HL-60/S4 treated with phorbol 12-myristate 13-acetate at 8.2 ng/mL for 4 days and 3 days (cell line): ENCODE results near the gene SLC25A1.

Experiments
- in situ Hi-C: fragments of 300-500 bp; cut with MboI; formaldehyde crosslinking; loops from 2 replicates; pipeline ENCODE4 v1.15.0; 2022; ENCODE audit warnings: low sequenced_read_pairs

SLC25A1 gene

GRCh38 chr22:19143967-19144400, 34.6 kb downstream of the SLC25A1 start:
- in situ Hi-C loops: no loop called here

DNA sequence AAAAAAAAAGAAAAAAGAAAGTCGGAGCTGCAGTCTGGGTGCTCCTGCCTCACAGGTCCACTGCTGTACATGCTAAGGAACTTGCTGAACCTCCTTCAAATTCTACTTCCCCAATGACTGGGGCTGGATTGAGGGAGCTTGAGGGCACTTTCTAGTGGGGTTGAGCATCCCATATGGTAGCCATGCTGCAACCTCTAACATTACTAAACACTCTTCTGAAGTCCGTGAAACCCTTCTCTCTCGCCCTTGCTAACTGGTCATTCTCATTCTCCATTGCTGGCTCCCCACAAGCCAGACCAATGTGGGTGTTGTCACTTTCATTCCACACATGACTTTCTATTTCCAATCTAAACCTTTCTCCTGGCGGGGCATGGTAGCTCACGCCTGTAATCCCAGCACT, 35.3 kb downstream of the SLC25A1 start:
- in situ Hi-C loops: no loop called here

GRCh38 chr22:19142394-19142793, 36.1 kb downstream of the SLC25A1 start:
- in situ Hi-C loops: no loop called here

- in situ Hi-C loops: no loop called here
Observed at GRCh38 chr22:19139974-19140373, 38.6 kb downstream of the SLC25A1 start.

GRCh38 chr22:19139001-19139356, 39.6 kb downstream of the SLC25A1 start:
- in situ Hi-C loops: no loop called here

- in situ Hi-C loops: no loop called here
Observed at GRCh38 chr22:19138217-19139000, 40.1 kb downstream of the SLC25A1 start.

DNA sequence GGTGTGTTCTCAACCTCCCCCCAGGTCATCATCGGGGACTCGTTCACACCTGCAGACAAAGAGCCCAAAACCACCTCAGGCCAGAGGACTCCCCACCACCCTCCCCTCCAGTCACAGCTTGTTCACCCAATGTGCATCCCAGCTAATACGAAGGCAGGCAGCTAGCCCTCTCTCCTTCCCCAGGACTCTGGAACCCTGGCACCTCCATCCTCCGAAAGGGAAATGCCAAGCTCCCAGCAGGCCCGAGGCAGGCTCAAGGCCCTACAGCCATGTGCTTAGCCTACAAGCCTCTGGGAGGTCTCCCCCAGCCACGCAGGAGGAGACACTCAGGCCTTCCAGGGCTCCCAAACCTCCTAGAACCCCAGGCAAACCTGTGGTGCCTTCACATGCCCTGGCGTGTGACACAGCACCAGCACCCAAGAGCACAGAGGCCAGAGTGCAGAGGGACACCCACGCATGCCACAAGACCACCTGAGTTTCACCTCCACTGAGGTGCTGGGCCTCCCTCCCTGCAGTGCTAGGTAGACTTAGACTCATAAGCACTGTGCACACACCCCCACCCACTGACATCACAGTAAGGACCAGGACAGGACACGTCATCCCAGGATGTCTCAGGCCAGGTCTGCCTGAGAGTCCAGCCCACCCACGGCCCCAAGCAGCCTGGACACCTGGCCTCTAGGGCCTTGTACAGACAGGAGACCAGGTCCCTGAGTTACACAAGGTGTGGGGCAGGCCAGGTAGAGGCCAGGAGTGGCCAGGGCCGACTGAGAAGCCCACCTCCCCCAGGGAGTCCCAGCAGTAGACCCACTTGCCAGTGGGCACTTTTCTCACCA, 40.9 kb downstream of the SLC25A1 start:
- in situ Hi-C loops: no loop called here

DNA sequence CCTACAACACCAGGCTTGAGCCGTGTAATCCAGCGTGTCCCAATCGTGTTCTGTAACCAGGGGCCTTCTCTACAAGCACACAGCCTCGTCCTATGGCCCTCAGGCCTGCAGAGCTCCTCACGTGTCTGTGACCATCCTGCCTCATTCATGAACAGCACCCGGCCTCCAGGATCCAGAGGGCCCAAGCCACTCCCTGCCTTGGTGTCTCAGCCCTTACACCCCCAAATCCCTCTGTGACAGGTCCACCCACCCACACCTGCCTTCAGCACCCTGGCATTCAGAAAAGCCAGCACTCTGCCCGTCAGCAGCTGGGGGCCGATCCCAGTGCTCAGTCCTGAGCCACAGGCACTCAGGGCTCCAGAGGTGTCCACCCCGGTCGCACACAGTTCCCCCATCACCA, 41.6 kb downstream of the SLC25A1 start:
- in situ Hi-C loops: no loop called here

DNA sequence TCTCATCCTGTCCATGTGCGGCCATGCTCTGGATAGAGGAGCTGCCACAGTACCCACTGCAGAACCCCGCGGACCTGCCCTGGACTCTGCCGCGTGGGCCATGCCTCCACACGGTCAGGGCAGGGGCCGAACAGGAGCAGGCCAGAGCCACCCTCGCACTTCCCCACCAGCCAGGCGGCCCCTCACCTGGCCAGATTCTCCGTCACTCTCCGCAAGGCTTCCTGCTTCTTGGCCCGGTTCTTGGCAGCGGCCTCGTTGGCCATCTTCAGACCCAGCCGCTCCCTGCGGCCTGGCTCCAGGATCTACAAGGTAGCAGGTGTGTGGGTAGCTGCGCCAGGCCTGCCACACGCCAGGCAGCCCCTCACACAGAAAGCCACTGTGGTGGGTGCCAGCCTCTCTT, 43.7 kb downstream of the SLC25A1 start:
- in situ Hi-C loops: no loop called here

DNA sequence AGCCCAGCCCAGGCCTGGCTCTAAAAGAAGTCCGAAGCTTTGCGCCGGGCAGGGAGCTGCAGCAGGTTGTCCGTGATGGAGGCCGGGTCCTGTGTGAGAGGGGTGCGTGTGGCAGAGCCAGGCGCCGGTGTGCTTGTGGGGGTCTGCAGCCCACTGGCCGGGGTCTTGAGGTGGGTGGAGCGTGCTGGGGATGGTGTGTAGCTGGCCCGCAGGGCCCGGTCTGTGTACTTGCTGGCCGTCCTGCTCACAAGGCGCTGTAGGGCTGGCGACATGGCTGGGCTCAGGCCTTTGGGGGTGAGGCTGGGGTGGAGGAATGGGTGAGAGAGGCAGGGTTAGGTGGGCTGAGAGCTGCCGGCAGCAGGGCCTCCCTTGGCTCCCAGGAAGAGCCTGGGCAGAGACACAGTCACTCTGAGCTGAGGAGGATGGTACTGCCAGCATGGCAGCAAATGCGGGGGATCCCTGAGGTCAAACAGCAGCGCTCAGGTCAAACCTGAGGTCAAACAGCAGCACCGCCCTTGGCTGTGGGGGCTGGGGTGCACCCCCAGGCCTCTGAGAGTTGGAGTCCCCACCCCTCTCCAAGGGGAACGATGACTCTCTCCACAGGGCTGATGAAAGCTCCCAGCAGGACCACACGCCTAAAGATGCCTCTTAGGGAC, 44.2 kb downstream of the SLC25A1 start:
- in situ Hi-C loops: no loop called here

DNA sequence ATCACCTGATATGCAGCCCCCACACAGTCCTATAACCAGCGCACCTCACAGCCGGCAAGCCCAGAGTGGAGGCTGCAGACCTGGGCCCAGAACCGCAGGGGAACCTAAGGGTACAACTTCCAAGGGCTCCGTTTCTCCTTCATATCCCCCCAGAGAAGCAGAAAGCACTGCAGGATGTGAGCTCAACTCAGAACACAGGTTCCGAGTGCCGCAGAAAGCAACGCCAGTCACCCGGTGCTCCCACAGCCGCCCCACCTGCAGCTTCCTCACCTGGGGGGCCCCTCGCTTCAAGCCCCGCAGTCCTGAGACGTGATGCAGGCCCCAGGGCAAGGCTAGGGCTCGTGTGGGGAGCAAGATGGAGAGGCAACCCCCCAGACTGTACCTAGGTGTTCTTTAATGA, 45.0 kb downstream of the SLC25A1 start:
- in situ Hi-C loops: no loop called here

GRCh38 chr22:19132693-19133400, 45.7 kb downstream of the SLC25A1 start:
- in situ Hi-C loops: no loop called here

DNA sequence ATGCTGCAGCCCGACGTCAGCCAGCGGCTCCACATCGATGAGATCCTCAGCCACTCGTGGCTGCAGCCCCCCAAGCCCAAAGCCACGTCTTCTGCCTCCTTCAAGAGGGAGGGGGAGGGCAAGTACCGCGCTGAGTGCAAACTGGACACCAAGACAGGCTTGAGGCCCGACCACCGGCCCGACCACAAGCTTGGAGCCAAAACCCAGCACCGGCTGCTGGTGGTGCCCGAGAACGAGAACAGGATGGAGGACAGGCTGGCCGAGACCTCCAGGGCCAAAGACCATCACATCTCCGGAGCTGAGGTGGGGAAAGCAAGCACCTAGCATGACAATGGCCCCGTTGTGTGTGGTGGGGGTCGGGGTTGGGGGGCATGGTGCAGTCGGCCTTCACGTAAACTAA, 46.4 kb downstream of the SLC25A1 start:
- in situ Hi-C loops: no loop called here

DNA sequence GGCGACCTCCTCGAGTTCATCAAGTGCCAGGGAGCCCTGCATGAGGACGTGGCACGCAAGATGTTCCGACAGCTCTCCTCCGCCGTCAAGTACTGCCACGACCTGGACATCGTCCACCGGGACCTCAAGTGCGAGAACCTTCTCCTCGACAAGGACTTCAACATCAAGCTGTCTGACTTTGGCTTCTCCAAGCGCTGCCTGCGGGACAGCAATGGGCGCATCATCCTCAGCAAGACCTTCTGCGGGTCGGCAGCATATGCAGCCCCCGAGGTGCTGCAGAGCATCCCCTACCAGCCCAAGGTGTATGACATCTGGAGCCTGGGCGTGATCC, 46.9 kb downstream of the SLC25A1 start:
- in situ Hi-C loops: no loop called here

- in situ Hi-C loops: no loop called here
Observed at GRCh38 chr22:19130959-19131684, 47.4 kb downstream of the SLC25A1 start, which contains the start of gene TSSK2. TSSK2 (plus strand) TSS chr22:19131308; CDS start chr22:19131400, 92 bp downstream.

DNA sequence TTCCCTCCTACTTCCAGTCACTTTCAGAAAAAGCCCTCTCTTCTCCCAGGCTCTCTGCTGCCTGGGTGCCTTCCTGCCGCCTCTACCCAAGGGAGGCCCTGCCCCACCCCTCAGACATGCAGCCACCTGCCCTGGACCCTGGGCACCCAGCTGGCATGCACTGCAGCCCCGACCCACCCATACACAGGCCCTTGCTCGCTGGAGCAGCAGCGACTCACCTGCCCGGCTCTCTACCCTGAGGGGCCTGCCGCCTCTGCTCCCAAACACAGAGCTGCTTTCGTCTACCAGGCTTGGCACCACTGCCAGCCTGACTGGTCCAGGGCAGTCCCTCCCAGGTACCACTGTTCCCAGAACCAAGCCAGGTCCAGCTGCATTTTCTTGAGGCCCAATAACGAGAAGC, 48.7 kb downstream of the SLC25A1 start:
- in situ Hi-C loops: no loop called here

DNA sequence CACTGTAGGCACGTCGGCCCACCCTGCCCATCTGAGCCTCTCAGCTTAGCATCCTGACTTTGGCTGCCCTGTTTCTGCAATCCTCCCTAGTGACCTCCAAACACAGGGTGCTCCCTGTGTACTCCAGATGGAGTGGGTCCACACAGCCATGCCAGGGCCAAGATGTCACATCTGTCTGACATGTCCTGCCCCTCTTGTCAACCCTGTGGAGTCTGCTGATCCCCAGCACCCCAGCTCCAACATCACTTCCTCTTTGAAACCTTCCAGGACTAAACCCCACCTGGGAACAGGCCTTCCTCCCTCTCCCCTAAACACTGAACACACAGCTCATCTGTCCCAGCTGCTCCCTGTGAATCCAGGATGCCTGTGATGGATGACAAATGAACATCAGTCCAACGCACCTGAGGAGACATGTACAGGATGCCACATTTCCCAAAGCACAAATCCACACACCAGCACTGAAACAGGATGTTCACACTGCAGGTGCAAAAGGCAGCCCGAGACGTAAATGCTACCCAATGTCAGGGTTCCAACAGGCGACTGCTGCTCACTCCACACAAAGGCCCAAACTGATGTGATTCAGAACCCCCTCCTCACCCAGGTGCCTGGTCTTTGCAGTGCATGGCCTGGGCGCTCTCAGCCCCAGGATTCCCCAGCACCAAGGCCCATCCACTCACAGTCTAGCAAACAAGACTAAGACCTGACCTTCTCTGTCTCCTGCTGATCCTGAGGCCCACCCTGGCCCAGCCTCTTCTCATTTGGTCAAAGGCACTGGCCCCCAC, 49.4 kb downstream of the SLC25A1 start:
- in situ Hi-C loops: no loop called here

DNA sequence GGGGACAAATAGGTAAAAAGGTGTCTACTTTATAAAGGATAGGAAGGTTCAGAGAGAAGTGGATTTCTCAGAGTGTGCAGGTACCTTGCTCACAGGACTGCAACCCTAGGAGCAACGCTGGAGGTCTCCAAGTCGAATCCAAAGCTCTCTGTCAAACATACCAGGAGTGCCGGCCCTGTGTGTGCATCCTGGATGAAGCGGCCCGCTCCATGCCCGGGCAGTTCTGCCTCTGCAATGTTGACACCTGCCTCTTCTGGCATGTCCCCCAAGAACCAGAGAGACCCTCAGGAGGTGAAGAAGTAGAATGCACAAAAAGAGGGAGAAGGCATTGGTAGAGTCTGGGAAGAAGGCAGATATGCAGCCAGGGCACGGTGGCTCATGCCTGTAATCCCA, 50.5 kb downstream of the SLC25A1 start:
- in situ Hi-C loops: no loop called here

- in situ Hi-C loops: no loop called here
Observed at GRCh38 chr22:19127329-19128008, 51.1 kb downstream of the SLC25A1 start.
